Activated T-helper 1 cell treated with Interleukin-2 at 50 U/mL for 16 hours (primary cell): ENCODE results near the gene PRXL2B.
"Not testable (repeated sequence)": the region's sequence is repeated elsewhere in the genome, so short reads cannot be mapped to it uniquely, and the experiment has no call there.

Experiments
- DNase-seq: peaks from one replicate; pipeline ENCODE4 v3.0.0-alpha.2; 2020; ENCODE audit warnings: low read depth

PRXL2B gene

GRCh38 chr1:2564006-2564814 lies 22.4 kb upstream of the PRXL2B start:
- no peak for DNase-seq

GRCh38 chr1:2564815-2565374 lies 21.7 kb upstream of the PRXL2B start:
- no peak for DNase-seq

GRCh38 chr1:2566101-2567045 lies 20.2 kb upstream of the PRXL2B start:
- no peak for DNase-seq

- DNase-seq = no peak
Measured at GRCh38 chr1:2567083-2567679, 19.4 kb upstream of the PRXL2B start.

GRCh38 chr1:2568187-2568816 lies 18.3 kb upstream of the PRXL2B start:
- DNase-seq = not testable (repeated sequence)

GRCh38 chr1:2569060-2569459 lies 17.5 kb upstream of the PRXL2B start:
- no peak for DNase-seq

GRCh38 chr1:2569703-2570102 lies 16.9 kb upstream of the PRXL2B start:
- not testable (repeated sequence) for DNase-seq

GRCh38 chr1:2570332-2570731 lies 16.2 kb upstream of the PRXL2B start:
- DNase-seq = no peak

- no peak for DNase-seq
Measured at GRCh38 chr1:2571348-2571747, 15.2 kb upstream of the PRXL2B start.

GRCh38 chr1:2573250-2573920 lies 13.2 kb upstream of the PRXL2B start:
- DNase-seq = no peak

- no peak for DNase-seq
Measured at GRCh38 chr1:2574350-2574749, 12.2 kb upstream of the PRXL2B start.

- DNase-seq = no peak
Measured at GRCh38 chr1:2575801-2576663, 10.5 kb upstream of the PRXL2B start.

GRCh38 chr1:2577565-2578075 lies 9.0 kb upstream of the PRXL2B start:
- DNase-seq = not testable (repeated sequence)

- no peak for DNase-seq
Measured at GRCh38 chr1:2578758-2579118, 7.8 kb upstream of the PRXL2B start.

GRCh38 chr1:2580691-2581090 lies 5.9 kb upstream of the PRXL2B start:
- DNase-seq = no peak

- no peak for DNase-seq
Measured at GRCh38 chr1:2582391-2582790, 4.2 kb upstream of the PRXL2B start.

- no peak for DNase-seq
Measured at GRCh38 chr1:2583331-2583791, 3.2 kb upstream of the PRXL2B start.

GRCh38 chr1:2583871-2584351 lies 2.7 kb upstream of the PRXL2B start:
- no peak for DNase-seq

- no peak for DNase-seq
Measured at GRCh38 chr1:2584686-2585317, 1.8 kb upstream of the PRXL2B start.
